Measurements from ENCODE around the gene ASNS. TPM values are rescaled to one million over a fixed set of nuclear protein-coding genes. Genes with fewer than 3 reads are reported as not detected.

Gene ASNS
- total RNA-seq, 3 donors from 2014 or later = 7.0 to 23.3 (median 16.5) TPM

- no peak for DNase-seq (ENCODE audit: low spot score in 2 of 2)
Observed at GRCh38 chr7:97842006-97842405, 30.2 kb downstream of the ASNS start.

DNA sequence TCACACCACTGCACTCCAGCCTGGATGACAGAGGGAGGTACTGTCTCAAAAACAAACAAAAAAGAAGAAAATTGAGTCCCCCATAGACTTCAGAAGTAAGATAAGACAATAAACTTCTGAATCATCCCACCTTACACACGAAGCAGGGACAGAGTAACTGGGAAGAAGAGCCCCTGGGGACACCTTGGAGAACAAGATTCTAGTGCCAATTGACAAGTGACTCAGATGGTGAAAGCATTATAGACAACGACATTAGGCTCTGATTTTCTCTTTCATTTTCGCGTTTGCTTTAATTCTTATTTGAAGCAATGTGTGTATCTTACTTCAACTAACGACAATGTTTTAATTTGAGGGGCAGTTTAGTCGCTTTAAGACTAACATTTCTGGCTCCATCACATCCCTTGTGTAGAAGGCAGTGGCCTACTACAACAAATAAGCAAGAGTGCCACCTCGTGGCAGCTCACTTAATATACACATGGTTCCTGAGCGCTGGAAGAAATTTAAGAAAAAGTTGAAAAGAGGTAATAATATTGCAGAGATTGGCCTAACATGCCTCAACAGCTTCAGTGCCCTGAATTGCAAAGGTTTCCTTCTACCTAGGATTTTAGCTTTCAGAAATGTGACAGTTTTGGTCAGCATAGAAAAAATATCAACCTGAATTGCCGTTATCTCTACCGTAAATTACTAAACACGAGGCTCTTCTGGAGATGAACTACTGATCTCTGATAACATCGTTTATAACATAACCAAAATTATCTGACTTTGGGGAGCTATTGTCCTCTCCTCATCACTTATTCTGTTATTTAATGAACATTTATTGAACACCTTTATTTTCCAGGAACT, 36.7 kb downstream of the ASNS start:
- Histone ChIP-seq H3K27me3 (no peaks in the 10 kb centered on the region), H3K9me3 (no peaks in the 10 kb centered on the region), H3K27ac (no peak overlapping the region), H3K4me3 (no peak overlapping the region), H3K36me3 (no peaks in the 10 kb centered on the region), H3K4me1 (no peaks in the 10 kb centered on the region)
- intact Hi-C loops (cut with DNase I; ENCODE audit: low total_unique reads) = no loop called here
- DNase-seq (ENCODE audit: low spot score in 2 of 2) = peak in 1 of 2 donors; percentile 24
- peak in 2 of 3 donors; percentile 35 to 36 for TF ChIP-seq CTCF (IDR thresholded peaks at IDR 0.05)
- no peak for TF ChIP-seq POLR2A (IDR thresholded peaks at IDR 0.05)

More at GRCh38 chr7:97842006-97842405, 30.2 kb downstream of the ASNS start:
- Histone ChIP-seq H3K4me3 (no peak overlapping the region), H3K27me3 (no peaks in the 10 kb centered on the region), H3K4me1 (no peaks in the 10 kb centered on the region), H3K27ac (no peak overlapping the region), H3K9me3 (peaks cover 0 to 4% of the 10 kb centered on the region in 2 donors), H3K36me3 (no peaks in the 10 kb centered on the region)
- intact Hi-C loops (cut with DNase I; ENCODE audit: low total_unique reads) = no loop called here
- no peak for TF ChIP-seq POLR2A (IDR thresholded peaks at IDR 0.05)
- TF ChIP-seq CTCF (IDR thresholded peaks at IDR 0.05) = no peak
- TF ChIP-seq POLR2AphosphoS5 (IDR thresholded peaks at IDR 0.05) = no peak

GRCh38 chr7:97819161-97819560, 53.0 kb downstream of the ASNS start:
- TF ChIP-seq POLR2AphosphoS5 (IDR thresholded peaks at IDR 0.05) (no peak), POLR2A (IDR thresholded peaks at IDR 0.05) (no peak), CTCF (IDR thresholded peaks at IDR 0.05) (no peak)
- DNase-seq (ENCODE audit: low spot score in 2 of 2) = no peak
- intact Hi-C loops (cut with DNase I; ENCODE audit: low total_unique reads) = no loop called here
- no peaks in the 10 kb centered on the region for H3K9me3 ChIP-seq
- no peaks in the 10 kb centered on the region for H3K27me3 ChIP-seq
- H3K27ac ChIP-seq = no peak overlapping the region
- H3K36me3 ChIP-seq = no peaks in the 10 kb centered on the region
- H3K4me3 ChIP-seq = no peak overlapping the region
- H3K4me1 ChIP-seq = no peaks in the 10 kb centered on the region

GRCh38 chr7:97818066-97818663, 54.0 kb downstream of the ASNS start:
- Histone ChIP-seq H3K27ac (no peak overlapping the region), H3K36me3 (no peaks in the 10 kb centered on the region), H3K9me3 (no peaks in the 10 kb centered on the region), H3K4me3 (no peak overlapping the region), H3K4me1 (no peaks in the 10 kb centered on the region), H3K27me3 (no peaks in the 10 kb centered on the region)
- no peak for DNase-seq (ENCODE audit: low spot score in 2 of 2)
- intact Hi-C loops (cut with DNase I; ENCODE audit: low total_unique reads) = no loop called here
- no peak for TF ChIP-seq CTCF (IDR thresholded peaks at IDR 0.05)
- TF ChIP-seq POLR2A (IDR thresholded peaks at IDR 0.05) = no peak
- TF ChIP-seq POLR2AphosphoS5 (IDR thresholded peaks at IDR 0.05) = no peak

Other genes with a start within 250 kb of the ASNS start
- 1 to 10 TPM in 2 of 3 donors, under 1 TPM in 1; 0.32 to 5.9 (median 2.8) TPM for gene TAC1, start 140.3 kb downstream of the ASNS start, total RNA-seq
- gene OCM2, start 117.8 kb upstream of the ASNS start, total RNA-seq = not detected
- 10 to 100 TPM in 2 of 3 donors, 1 to 10 TPM in 1; 9.4 to 16.7 (median 14.1) TPM for gene LMTK2, start 234.5 kb upstream of the ASNS start, total RNA-seq

All from breast epithelium (tissue), 4 donors.